ENCODE data around the gene FAM3B. TPM values are rescaled to one million over a fixed set of nuclear protein-coding genes. Genes with fewer than 3 reads are reported as not detected.
A peak's percentile ranks its signal among the peaks of the same experiment; 100 is the strongest.

Gene FAM3B
- polyA plus RNA-seq (2013, experiment 1 of 2): 1.6 TPM
- 1.9 TPM for polyA plus RNA-seq (2013, experiment 2 of 2)

- Histone ChIP-seq H3K79me1 (ENCODE audit: low read length) (no peaks in the 10 kb centered on the region), H2BK15ac (replicated peaks; ENCODE audit: low read depth) (no peak within 1 kb of the TSS), H3K79me2 (ENCODE audit: control insufficient read depth, insufficient read depth, low read length) (no peaks in the 10 kb centered on the region), H3K56ac (ENCODE audit: low read length) (peak within 1 kb of the TSS; percentile 63), H3K4me1 (ENCODE audit: control insufficient read depth, low read depth, low read length) (no peaks in the 10 kb centered on the region), H2BK120ac (ENCODE audit: low read depth, low read length) (no peak within 1 kb of the TSS), H3K27me3 (ENCODE audit: insufficient read depth, low read length, poor library complexity) (peaks cover 3% of the 10 kb centered on the region), H3K4me3 (ENCODE audit: low read length) (peak within 1 kb of the TSS; percentile 18), H3K23ac (ENCODE audit: low read length) (peak within 1 kb of the TSS; percentile 66), H3K4me2 (ENCODE audit: low read length) (peak within 1 kb of the TSS; percentile 43), H3K9ac (ENCODE audit: low read length) (peak within 1 kb of the TSS; percentile 15), H4K5ac (ENCODE audit: low read length) (no peak within 1 kb of the TSS), H3K36me3 (ENCODE audit: control insufficient read depth, insufficient read depth, low read length) (no peaks in the 10 kb centered on the region), H3K27ac (ENCODE audit: low read depth, low read length) (no peak within 1 kb of the TSS), H2AK5ac (ENCODE audit: low read length) (no peak within 1 kb of the TSS), H3K4ac (ENCODE audit: low read depth, low read length) (no peak within 1 kb of the TSS), H4K8ac (ENCODE audit: low read depth, low read length) (no peak within 1 kb of the TSS), H3K18ac (ENCODE audit: low read length) (no peak within 1 kb of the TSS), H2BK5ac (ENCODE audit: low read length) (no peak within 1 kb of the TSS)
- peak; percentile 27 for DNase-seq
- WGBS (ENCODE audit: extremely low coverage, insufficient coverage, low lambda C conversion rate): no CpG with 5 or more reads among the region's 55 CpGs
These were observed at the start of gene FAM3B for GRCh38 chr21:41316200-41317062. TSS of gene FAM3B (plus strand) at chr21:41316801. CDS start at chr21:41316880, 79 bp downstream.

- Histone ChIP-seq H3K4me2 (ENCODE audit: low read length) (no peak overlapping the region), H3K23ac (ENCODE audit: low read length) (no peak overlapping the region), H3K79me1 (ENCODE audit: low read length) (no peaks in the 10 kb centered on the region), H3K18ac (ENCODE audit: low read length) (no peak overlapping the region), H3K4me1 (ENCODE audit: control insufficient read depth, low read depth, low read length) (no peaks in the 10 kb centered on the region), H2BK5ac (ENCODE audit: low read length) (no peak overlapping the region), H2BK120ac (ENCODE audit: low read depth, low read length) (no peak overlapping the region), H4K8ac (ENCODE audit: low read depth, low read length) (no peak overlapping the region), H3K27me3 (ENCODE audit: insufficient read depth, low read length, poor library complexity) (no peaks in the 10 kb centered on the region), H3K27ac (ENCODE audit: low read depth, low read length) (no peak overlapping the region), H3K9ac (ENCODE audit: low read length) (no peak overlapping the region), H3K4me3 (ENCODE audit: low read length) (no peak overlapping the region), H3K79me2 (ENCODE audit: control insufficient read depth, insufficient read depth, low read length) (no peaks in the 10 kb centered on the region), H3K36me3 (ENCODE audit: control insufficient read depth, insufficient read depth, low read length) (no peaks in the 10 kb centered on the region), H3K4ac (ENCODE audit: low read depth, low read length) (no peak overlapping the region), H3K56ac (ENCODE audit: low read length) (no peak overlapping the region), H2BK15ac (replicated peaks; ENCODE audit: low read depth) (no peak overlapping the region), H2AK5ac (ENCODE audit: low read length) (no peak overlapping the region), H4K5ac (ENCODE audit: low read length) (no peak overlapping the region)
- no CpG with 5 or more reads among the region's 2 CpGs for WGBS (ENCODE audit: extremely low coverage, insufficient coverage, low lambda C conversion rate)
- no peak for DNase-seq
These were observed 49.3 kb upstream of the FAM3B start for GRCh38 chr21:41267346-41267745.

GRCh38 chr21:41269535-41269934 is 47.1 kb upstream of the FAM3B start:
- H3K27ac ChIP-seq (ENCODE audit: low read depth, low read length): no peak overlapping the region
- no CpG with 5 or more reads among the region's 1 CpG for WGBS (ENCODE audit: extremely low coverage, insufficient coverage, low lambda C conversion rate)
- no peak overlapping the region for H2BK15ac ChIP-seq (replicated peaks; ENCODE audit: low read depth)
- H3K56ac ChIP-seq (ENCODE audit: low read length): no peak overlapping the region
- no peak overlapping the region for H4K8ac ChIP-seq (ENCODE audit: low read depth, low read length)
- no peak overlapping the region for H4K5ac ChIP-seq (ENCODE audit: low read length)
- H3K27me3 ChIP-seq (ENCODE audit: insufficient read depth, low read length, poor library complexity): no peaks in the 10 kb centered on the region
- H2BK5ac ChIP-seq (ENCODE audit: low read length): no peak overlapping the region
- no peak overlapping the region for H3K4me2 ChIP-seq (ENCODE audit: low read length)
- no peak overlapping the region for H3K9ac ChIP-seq (ENCODE audit: low read length)
- no peak overlapping the region for H2AK5ac ChIP-seq (ENCODE audit: low read length)
- H3K79me2 ChIP-seq (ENCODE audit: control insufficient read depth, insufficient read depth, low read length): no peaks in the 10 kb centered on the region
- no peak overlapping the region for H3K23ac ChIP-seq (ENCODE audit: low read length)
- H3K4ac ChIP-seq (ENCODE audit: low read depth, low read length): no peak overlapping the region
- no peak overlapping the region for H3K18ac ChIP-seq (ENCODE audit: low read length)
- DNase-seq: no peak
- no peaks in the 10 kb centered on the region for H3K79me1 ChIP-seq (ENCODE audit: low read length)
- H3K4me3 ChIP-seq (ENCODE audit: low read length): no peak overlapping the region
- no peaks in the 10 kb centered on the region for H3K4me1 ChIP-seq (ENCODE audit: control insufficient read depth, low read depth, low read length)
- no peaks in the 10 kb centered on the region for H3K36me3 ChIP-seq (ENCODE audit: control insufficient read depth, insufficient read depth, low read length)
- no peak overlapping the region for H2BK120ac ChIP-seq (ENCODE audit: low read depth, low read length)

GRCh38 chr21:41277196-41277595 is 39.4 kb upstream of the FAM3B start:
- no peak for DNase-seq
- H3K79me1 ChIP-seq (ENCODE audit: low read length): no peaks in the 10 kb centered on the region

GRCh38 chr21:41277846-41278245 is 38.8 kb upstream of the FAM3B start:
- DNase-seq: no peak
- H3K36me3 ChIP-seq (ENCODE audit: control insufficient read depth, insufficient read depth, low read length): no peaks in the 10 kb centered on the region
- no peak overlapping the region for H2BK120ac ChIP-seq (ENCODE audit: low read depth, low read length)
- H3K56ac ChIP-seq (ENCODE audit: low read length): no peak overlapping the region
- H3K79me2 ChIP-seq (ENCODE audit: control insufficient read depth, insufficient read depth, low read length): no peaks in the 10 kb centered on the region
- H2BK5ac ChIP-seq (ENCODE audit: low read length): no peak overlapping the region
- H4K8ac ChIP-seq (ENCODE audit: low read depth, low read length): no peak overlapping the region
- no peaks in the 10 kb centered on the region for H3K27me3 ChIP-seq (ENCODE audit: insufficient read depth, low read length, poor library complexity)
- H2AK5ac ChIP-seq (ENCODE audit: low read length): no peak overlapping the region
- no peaks in the 10 kb centered on the region for H3K79me1 ChIP-seq (ENCODE audit: low read length)
- no peak overlapping the region for H3K9ac ChIP-seq (ENCODE audit: low read length)
- H3K23ac ChIP-seq (ENCODE audit: low read length): no peak overlapping the region
- no peak overlapping the region for H3K4ac ChIP-seq (ENCODE audit: low read depth, low read length)
- H3K4me1 ChIP-seq (ENCODE audit: control insufficient read depth, low read depth, low read length): no peaks in the 10 kb centered on the region
- H3K18ac ChIP-seq (ENCODE audit: low read length): no peak overlapping the region
- H3K27ac ChIP-seq (ENCODE audit: low read depth, low read length): no peak overlapping the region
- no peak overlapping the region for H2BK15ac ChIP-seq (replicated peaks; ENCODE audit: low read depth)
- H3K4me3 ChIP-seq (ENCODE audit: low read length): no peak overlapping the region
- no CpG with 5 or more reads among the region's 4 CpGs for WGBS (ENCODE audit: extremely low coverage, insufficient coverage, low lambda C conversion rate)
- no peak overlapping the region for H4K5ac ChIP-seq (ENCODE audit: low read length)
- no peak overlapping the region for H3K4me2 ChIP-seq (ENCODE audit: low read length)

More at GRCh38 chr21:41277196-41277595, 39.4 kb upstream of the FAM3B start:
- H3K27ac ChIP-seq (ENCODE audit: low read depth, low read length): no peak overlapping the region
- H2AK5ac ChIP-seq (ENCODE audit: low read length): no peak overlapping the region
- no peak overlapping the region for H2BK120ac ChIP-seq (ENCODE audit: low read depth, low read length)
- H3K27me3 ChIP-seq (ENCODE audit: insufficient read depth, low read length, poor library complexity): no peaks in the 10 kb centered on the region
- H4K8ac ChIP-seq (ENCODE audit: low read depth, low read length): no peak overlapping the region
- no peaks in the 10 kb centered on the region for H3K36me3 ChIP-seq (ENCODE audit: control insufficient read depth, insufficient read depth, low read length)
- H3K4me2 ChIP-seq (ENCODE audit: low read length): no peak overlapping the region
- H3K9ac ChIP-seq (ENCODE audit: low read length): no peak overlapping the region
- no peaks in the 10 kb centered on the region for H3K4me1 ChIP-seq (ENCODE audit: control insufficient read depth, low read depth, low read length)
- no peak overlapping the region for H2BK5ac ChIP-seq (ENCODE audit: low read length)
- no peak overlapping the region for H3K4me3 ChIP-seq (ENCODE audit: low read length)
- no peak overlapping the region for H2BK15ac ChIP-seq (replicated peaks; ENCODE audit: low read depth)
- no peak overlapping the region for H3K4ac ChIP-seq (ENCODE audit: low read depth, low read length)
- H3K79me2 ChIP-seq (ENCODE audit: control insufficient read depth, insufficient read depth, low read length): no peaks in the 10 kb centered on the region
- H3K23ac ChIP-seq (ENCODE audit: low read length): no peak overlapping the region
- WGBS (ENCODE audit: extremely low coverage, insufficient coverage, low lambda C conversion rate): no CpG with 5 or more reads among the region's 12 CpGs
- H4K5ac ChIP-seq (ENCODE audit: low read length): no peak overlapping the region
- H3K18ac ChIP-seq (ENCODE audit: low read length): no peak overlapping the region
- no peak overlapping the region for H3K56ac ChIP-seq (ENCODE audit: low read length)
